ENCODE measurements around the gene CEP104.

CEP104 gene

GRCh38 chr1:3767328-3767925 is 89.6 kb downstream of the CEP104 start:
- peaks cover 6% of the 10 kb centered on the region for H3K27me3 ChIP-seq (ENCODE audit: insufficient read depth, poor library complexity, severe bottlenecking)
- H3K4me3 ChIP-seq (replicated peaks; ENCODE audit: insufficient read depth, low read length): no peak overlapping the region
- TF ChIP-seq SPI1 (IDR thresholded peaks at IDR 0.05; ENCODE audit: borderline replicate concordance, low read depth): no peak
- no peak for TF ChIP-seq GABPA (IDR thresholded peaks at IDR 0.05; ENCODE audit: low read depth)
- TF ChIP-seq, protein P1, sequence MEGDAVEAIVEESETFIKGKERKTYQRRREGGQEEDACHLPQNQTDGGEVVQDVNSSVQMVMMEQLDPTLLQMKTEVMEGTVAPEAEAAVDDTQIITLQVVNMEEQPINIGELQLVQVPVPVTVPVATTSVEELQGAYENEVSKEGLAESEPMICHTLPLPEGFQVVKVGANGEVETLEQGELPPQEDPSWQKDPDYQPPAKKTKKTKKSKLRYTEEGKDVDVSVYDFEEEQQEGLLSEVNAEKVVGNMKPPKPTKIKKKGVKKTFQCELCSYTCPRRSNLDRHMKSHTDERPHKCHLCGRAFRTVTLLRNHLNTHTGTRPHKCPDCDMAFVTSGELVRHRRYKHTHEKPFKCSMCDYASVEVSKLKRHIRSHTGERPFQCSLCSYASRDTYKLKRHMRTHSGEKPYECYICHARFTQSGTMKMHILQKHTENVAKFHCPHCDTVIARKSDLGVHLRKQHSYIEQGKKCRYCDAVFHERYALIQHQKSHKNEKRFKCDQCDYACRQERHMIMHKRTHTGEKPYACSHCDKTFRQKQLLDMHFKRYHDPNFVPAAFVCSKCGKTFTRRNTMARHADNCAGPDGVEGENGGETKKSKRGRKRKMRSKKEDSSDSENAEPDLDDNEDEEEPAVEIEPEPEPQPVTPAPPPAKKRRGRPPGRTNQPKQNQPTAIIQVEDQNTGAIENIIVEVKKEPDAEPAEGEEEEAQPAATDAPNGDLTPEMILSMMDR (IDR thresholded peaks at IDR 0.05; ENCODE audit: insufficient read depth, low read length): no peak
- no peak for TF ChIP-seq POLR2AphosphoS5 (IDR thresholded peaks at IDR 0.05; ENCODE audit: low read depth)
- TF ChIP-seq REST (IDR thresholded peaks at IDR 0.05; ENCODE audit: insufficient replicate concordance, low read depth): no peak

GRCh38 chr1:3763351-3764125 is 93.5 kb downstream of the CEP104 start:
- Histone ChIP-seq H3K27ac (replicated peaks) (no peak overlapping the region), H3K27me3 (ENCODE audit: insufficient read depth, poor library complexity, severe bottlenecking) (peaks cover 5% of the 10 kb centered on the region), H3K4me3 (replicated peaks; ENCODE audit: insufficient read depth, low read length) (no peak overlapping the region)
- DNase-seq (ENCODE audit: low read depth in 1 of 2, low spot score in 1 of 2): no peak
- TF ChIP-seq REST (IDR thresholded peaks at IDR 0.05; ENCODE audit: insufficient replicate concordance, low read depth) (no peak), GABPA (IDR thresholded peaks at IDR 0.05; ENCODE audit: low read depth) (no peak), POLR2AphosphoS5 (IDR thresholded peaks at IDR 0.05; ENCODE audit: low read depth) (no peak), SPI1 (IDR thresholded peaks at IDR 0.05; ENCODE audit: borderline replicate concordance, low read depth) (no peak)
- TF ChIP-seq, protein P1 (IDR thresholded peaks at IDR 0.05; ENCODE audit: insufficient read depth, low read length): no peak

More at GRCh38 chr1:3767328-3767925, 89.6 kb downstream of the CEP104 start:
- H3K27ac ChIP-seq (replicated peaks): no peak overlapping the region
- DNase-seq (ENCODE audit: low read depth in 1 of 2, low spot score in 1 of 2): no peak

GRCh38 chr1:3762873-3763228 is 94.2 kb downstream of the CEP104 start:
- DNase-seq (ENCODE audit: low read depth in 1 of 2, low spot score in 1 of 2): no peak
- TF ChIP-seq SPI1 (IDR thresholded peaks at IDR 0.05; ENCODE audit: borderline replicate concordance, low read depth) (no peak), GABPA (IDR thresholded peaks at IDR 0.05; ENCODE audit: low read depth) (no peak), REST (IDR thresholded peaks at IDR 0.05; ENCODE audit: insufficient replicate concordance, low read depth) (no peak), POLR2AphosphoS5 (IDR thresholded peaks at IDR 0.05; ENCODE audit: low read depth) (no peak)
- TF ChIP-seq, protein P1 (IDR thresholded peaks at IDR 0.05; ENCODE audit: insufficient read depth, low read length): no peak
- Histone ChIP-seq H3K27ac (replicated peaks) (no peak overlapping the region), H3K27me3 (ENCODE audit: insufficient read depth, poor library complexity, severe bottlenecking) (peaks cover 5% of the 10 kb centered on the region), H3K4me3 (replicated peaks; ENCODE audit: insufficient read depth, low read length) (no peak overlapping the region)

Data from HL-60 (cell line).